Measurements from ENCODE around the gene SEMA6B. TPM values are rescaled to one million over a fixed set of nuclear protein-coding genes. Genes with fewer than 3 reads are reported as not detected.
A peak's percentile ranks its signal among the peaks of the same experiment; 100 is the strongest.

Gene SEMA6B
- polyA plus RNA-seq, 1 experiment = 0.66 TPM

DNA sequence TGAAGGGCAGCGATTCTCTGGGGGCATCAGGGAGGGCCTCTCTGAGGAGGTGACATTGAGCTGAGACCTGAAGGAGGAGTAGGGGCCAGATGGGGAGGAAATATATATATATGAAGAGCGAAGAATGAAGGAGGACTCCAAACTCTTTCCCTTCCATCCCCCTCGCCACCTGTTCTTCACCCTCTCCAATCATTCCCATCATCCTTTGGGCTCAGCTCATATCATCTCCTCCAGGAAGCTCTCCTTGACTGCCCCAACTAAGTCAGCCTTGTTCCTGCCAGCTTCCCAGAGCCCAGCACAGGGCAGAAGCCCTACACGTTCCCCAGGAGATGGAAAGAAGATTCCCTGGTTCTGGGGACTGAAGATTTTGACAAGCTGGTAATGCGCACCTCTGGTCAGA is 33.0 kb upstream of the SEMA6B start:
- no peak for DNase-seq (ENCODE audit: low read depth, low spot score)
- Histone ChIP-seq H3K9me3 (ENCODE audit: control insufficient read depth, insufficient read depth, low read length) (no peaks in the 10 kb centered on the region), H3K4me3 (ENCODE audit: low read depth, low read length) (no peak overlapping the region), H3K27ac (ENCODE audit: low read depth, low read length) (no peak overlapping the region), H3K27me3 (ENCODE audit: control insufficient read depth, insufficient read depth, low read length) (peaks cover 9% of the 10 kb centered on the region)
- POLR2A ChIA-PET = no interaction called here
- TF ChIP-seq, protein P1, sequence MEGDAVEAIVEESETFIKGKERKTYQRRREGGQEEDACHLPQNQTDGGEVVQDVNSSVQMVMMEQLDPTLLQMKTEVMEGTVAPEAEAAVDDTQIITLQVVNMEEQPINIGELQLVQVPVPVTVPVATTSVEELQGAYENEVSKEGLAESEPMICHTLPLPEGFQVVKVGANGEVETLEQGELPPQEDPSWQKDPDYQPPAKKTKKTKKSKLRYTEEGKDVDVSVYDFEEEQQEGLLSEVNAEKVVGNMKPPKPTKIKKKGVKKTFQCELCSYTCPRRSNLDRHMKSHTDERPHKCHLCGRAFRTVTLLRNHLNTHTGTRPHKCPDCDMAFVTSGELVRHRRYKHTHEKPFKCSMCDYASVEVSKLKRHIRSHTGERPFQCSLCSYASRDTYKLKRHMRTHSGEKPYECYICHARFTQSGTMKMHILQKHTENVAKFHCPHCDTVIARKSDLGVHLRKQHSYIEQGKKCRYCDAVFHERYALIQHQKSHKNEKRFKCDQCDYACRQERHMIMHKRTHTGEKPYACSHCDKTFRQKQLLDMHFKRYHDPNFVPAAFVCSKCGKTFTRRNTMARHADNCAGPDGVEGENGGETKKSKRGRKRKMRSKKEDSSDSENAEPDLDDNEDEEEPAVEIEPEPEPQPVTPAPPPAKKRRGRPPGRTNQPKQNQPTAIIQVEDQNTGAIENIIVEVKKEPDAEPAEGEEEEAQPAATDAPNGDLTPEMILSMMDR (IDR thresholded peaks at IDR 0.05; ENCODE audit: low read depth, low read length) = no peak
- CTCF ChIA-PET = interaction anchor here (0.7 to 2.1 kb wide), 4 partner anchors 16 to 44 kb away, joined by 3 to 7 read pairs (median 5); no protein-coding TSS in a partner anchor

DNA sequence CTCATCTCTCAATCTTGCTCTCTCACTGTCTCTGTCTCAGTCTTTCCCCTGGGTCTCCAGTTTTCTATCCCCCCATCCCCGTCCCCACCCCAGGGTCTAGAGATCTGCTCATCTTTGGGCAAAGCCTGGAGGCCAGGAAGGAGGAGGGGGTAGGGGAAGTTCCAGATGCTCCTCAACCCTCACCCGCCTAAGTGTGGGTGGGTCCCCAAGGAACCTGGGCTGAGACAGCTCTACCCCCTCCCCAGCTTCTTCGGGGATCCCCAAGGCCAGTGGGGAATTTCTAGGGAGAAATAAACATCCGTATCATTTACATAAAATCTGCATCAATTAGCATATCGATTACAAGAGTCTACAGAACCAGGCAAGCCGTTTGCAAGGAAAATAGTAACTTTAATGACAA is 31.8 kb upstream of the SEMA6B start:
- ChIA-PET CTCF (interaction anchor here (1.3 kb wide), 1 partner anchor 45 kb away, joined by 4 read pairs; no protein-coding TSS in a partner anchor), POLR2A (interaction anchor here (0.6 kb wide), 1 partner anchor 45 kb away, joined by 3 read pairs; no protein-coding TSS in a partner anchor)
- Histone ChIP-seq H3K9me3 (ENCODE audit: control insufficient read depth, insufficient read depth, low read length) (no peaks in the 10 kb centered on the region), H3K4me3 (ENCODE audit: low read depth, low read length) (no peak overlapping the region), H3K27ac (ENCODE audit: low read depth, low read length) (no peak overlapping the region), H3K27me3 (ENCODE audit: control insufficient read depth, insufficient read depth, low read length) (peaks cover 5% of the 10 kb centered on the region)
- DNase-seq (ENCODE audit: low read depth, low spot score) = no peak
- TF ChIP-seq, protein P1 (IDR thresholded peaks at IDR 0.05; ENCODE audit: low read depth, low read length) = no peak

DNA sequence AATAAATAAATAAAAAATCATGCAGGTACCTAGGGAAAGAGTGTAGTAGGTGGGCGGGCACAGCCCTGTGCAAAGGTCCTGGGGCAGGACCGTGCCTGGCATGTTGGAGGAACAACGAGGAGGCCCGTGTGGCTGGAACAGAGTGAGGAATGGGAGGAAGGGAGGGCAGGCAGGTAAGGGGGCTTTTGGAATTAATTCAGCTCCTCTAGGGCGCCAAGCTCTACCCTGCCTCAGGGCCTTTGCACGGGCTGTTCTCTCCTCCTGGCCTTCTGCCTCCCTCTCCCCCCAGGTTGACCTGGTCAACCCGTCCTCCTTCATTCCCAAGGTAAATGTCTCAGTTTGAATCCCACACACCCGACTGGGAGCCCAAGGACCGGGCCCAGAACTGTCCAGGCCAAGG is 31.1 kb upstream of the SEMA6B start:
- TF ChIP-seq, protein P1 (IDR thresholded peaks at IDR 0.05; ENCODE audit: low read depth, low read length) = no peak
- ChIA-PET POLR2A (no interaction called here), CTCF (interaction anchor here (1.2 to 1.3 kb wide), 2 partner anchors 46 to 65 kb away, joined by 5 read pairs; no protein-coding TSS in a partner anchor)
- Histone ChIP-seq H3K4me3 (ENCODE audit: low read depth, low read length) (no peak overlapping the region), H3K27ac (ENCODE audit: low read depth, low read length) (no peak overlapping the region), H3K9me3 (ENCODE audit: control insufficient read depth, insufficient read depth, low read length) (no peaks in the 10 kb centered on the region), H3K27me3 (ENCODE audit: control insufficient read depth, insufficient read depth, low read length) (peaks cover 5% of the 10 kb centered on the region)
- DNase-seq (ENCODE audit: low read depth, low spot score) = no peak

DNA sequence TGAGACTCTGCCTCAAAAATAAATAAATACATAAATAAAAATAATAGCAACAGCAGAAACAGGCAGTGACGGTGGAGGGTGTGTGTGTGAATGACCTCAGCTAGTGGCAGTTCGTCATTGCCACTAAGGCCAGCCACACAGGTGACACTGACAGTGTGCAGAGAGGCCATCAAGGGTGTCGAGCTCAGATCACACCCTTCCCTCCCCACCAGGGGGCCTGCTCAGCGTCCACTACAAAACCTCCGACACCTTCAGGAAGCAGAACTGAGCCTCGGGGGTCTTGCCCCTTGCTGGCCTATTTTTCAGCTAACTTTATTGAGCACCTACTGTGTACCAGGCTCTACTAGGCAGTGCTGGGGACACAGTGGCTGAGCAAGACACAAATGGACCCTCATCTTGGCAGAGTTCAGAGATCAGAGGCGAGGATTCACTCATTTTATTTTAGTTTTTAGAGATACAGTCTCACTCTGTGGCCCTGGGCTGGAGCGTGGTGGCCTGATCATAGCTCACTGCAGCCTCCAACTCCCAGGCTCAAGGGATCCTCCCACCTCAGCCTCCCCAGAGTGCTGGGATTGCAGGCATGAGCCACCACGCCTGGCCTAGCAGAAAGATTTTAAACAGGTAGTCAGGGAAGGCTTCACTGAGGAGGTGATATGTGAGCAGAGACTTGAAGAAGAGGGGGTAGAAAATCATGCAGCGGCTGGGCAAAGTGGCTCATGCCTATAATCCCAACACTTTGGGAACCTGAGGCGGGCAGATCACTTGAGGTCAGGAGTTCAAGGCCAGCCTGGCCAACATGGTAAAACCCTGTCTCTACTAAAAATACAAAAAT is 30.3 kb upstream of the SEMA6B start:
- no peak for DNase-seq (ENCODE audit: low read depth, low spot score)
- Histone ChIP-seq H3K9me3 (ENCODE audit: control insufficient read depth, insufficient read depth, low read length) (no peaks in the 10 kb centered on the region; the same call in 1 of the 2 replicates), H3K4me3 (ENCODE audit: low read depth, low read length) (no peak overlapping the region), H3K27ac (ENCODE audit: low read depth, low read length) (no peak overlapping the region), H3K27me3 (ENCODE audit: control insufficient read depth, insufficient read depth, low read length) (peaks cover 11% of the 10 kb centered on the region)
- POLR2A ChIA-PET = no interaction called here
- TF ChIP-seq, protein P1 (IDR thresholded peaks at IDR 0.05; ENCODE audit: low read depth, low read length) = peak; percentile 57
- CTCF ChIA-PET = interaction anchor here (0.6 to 1.3 kb wide), 3 partner anchors 17 to 65 kb away, joined by 3 to 5 read pairs (median 5); no protein-coding TSS in a partner anchor

DNA sequence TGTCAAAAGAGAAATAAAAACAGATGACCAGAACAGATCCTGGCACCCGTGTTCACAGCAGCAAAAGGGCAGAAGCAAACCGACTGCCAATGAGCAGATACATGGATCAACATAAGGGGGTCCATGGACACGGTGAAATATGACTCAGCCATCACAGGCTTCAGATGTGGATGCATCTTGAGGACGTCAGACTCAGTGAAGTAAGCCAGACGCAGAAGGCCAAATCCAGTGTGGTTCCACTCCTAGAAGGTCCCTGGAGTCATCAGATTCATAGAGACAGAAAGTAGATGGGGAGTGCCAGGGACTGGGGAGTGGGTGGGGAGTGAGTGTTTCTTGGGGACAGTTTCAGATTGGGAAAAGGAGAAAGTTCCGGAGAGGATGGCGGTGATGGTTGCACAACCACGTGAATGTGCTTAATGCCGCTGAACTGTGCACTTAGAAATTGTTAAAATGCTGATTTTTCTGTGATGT is 28.8 kb upstream of the SEMA6B start:
- Histone ChIP-seq H3K4me3 (ENCODE audit: low read depth, low read length) (no peak overlapping the region), H3K27me3 (ENCODE audit: control insufficient read depth, insufficient read depth, low read length) (peaks cover 17% of the 10 kb centered on the region), H3K9me3 (ENCODE audit: control insufficient read depth, insufficient read depth, low read length) (no peaks in the 10 kb centered on the region; the same call in 1 of the 2 replicates), H3K27ac (ENCODE audit: low read depth, low read length) (no peak overlapping the region)
- TF ChIP-seq, protein P1 (IDR thresholded peaks at IDR 0.05; ENCODE audit: low read depth, low read length) = no peak
- CTCF ChIA-PET = no interaction called here
- POLR2A ChIA-PET = no interaction called here
- no peak for DNase-seq (ENCODE audit: low read depth, low spot score)

Data from AG04450 (cell line).